ENCODE data around the gene PIP5K1A.

DNA sequence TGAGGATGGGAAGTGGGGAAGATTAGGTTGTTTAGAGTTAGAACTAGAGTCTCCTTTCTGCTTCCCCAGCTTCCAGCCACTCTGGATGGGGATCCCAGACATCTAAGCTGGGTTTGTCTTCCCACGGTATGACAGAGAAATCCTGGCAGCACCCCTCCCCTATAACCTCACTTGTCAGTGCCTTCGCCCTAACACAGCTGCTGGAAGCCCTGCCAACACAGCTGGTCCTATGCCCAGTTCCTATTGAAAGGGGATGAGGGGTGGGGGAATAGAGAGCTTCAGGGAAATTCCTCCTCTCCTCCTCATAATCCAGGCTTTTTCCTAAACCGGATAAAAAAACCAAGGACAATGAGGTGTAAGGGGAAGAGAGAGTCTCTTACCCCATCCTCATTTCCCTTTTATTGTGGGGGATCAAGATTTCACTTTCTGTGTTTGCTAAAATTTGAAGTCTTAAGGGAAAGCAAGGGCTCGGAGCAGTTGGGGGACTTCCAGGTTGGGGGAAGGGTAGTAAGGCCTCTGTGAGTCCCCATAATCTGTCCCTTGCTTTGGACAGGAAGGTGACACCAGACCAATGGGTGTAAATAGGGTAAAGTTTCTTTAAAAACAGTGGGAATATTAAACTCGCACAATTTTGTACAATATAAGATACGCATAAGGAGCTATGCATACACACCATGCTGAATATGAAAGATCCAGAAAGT is 23.2 kb upstream of the PIP5K1A start:
- TF ChIP-seq, protein P1, sequence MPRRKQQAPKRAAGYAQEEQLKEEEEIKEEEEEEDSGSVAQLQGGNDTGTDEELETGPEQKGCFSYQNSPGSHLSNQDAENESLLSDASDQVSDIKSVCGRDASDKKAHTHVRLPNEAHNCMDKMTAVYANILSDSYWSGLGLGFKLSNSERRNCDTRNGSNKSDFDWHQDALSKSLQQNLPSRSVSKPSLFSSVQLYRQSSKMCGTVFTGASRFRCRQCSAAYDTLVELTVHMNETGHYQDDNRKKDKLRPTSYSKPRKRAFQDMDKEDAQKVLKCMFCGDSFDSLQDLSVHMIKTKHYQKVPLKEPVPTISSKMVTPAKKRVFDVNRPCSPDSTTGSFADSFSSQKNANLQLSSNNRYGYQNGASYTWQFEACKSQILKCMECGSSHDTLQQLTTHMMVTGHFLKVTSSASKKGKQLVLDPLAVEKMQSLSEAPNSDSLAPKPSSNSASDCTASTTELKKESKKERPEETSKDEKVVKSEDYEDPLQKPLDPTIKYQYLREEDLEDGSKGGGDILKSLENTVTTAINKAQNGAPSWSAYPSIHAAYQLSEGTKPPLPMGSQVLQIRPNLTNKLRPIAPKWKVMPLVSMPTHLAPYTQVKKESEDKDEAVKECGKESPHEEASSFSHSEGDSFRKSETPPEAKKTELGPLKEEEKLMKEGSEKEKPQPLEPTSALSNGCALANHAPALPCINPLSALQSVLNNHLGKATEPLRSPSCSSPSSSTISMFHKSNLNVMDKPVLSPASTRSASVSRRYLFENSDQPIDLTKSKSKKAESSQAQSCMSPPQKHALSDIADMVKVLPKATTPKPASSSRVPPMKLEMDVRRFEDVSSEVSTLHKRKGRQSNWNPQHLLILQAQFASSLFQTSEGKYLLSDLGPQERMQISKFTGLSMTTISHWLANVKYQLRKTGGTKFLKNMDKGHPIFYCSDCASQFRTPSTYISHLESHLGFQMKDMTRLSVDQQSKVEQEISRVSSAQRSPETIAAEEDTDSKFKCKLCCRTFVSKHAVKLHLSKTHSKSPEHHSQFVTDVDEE (CRISPR knock-in tag; IDR thresholded peaks at IDR 0.05), result no peak
- TF ChIP-seq ZC3H10 (CRISPR knock-in tag; IDR thresholded peaks at IDR 0.05), result no peak
- TF ChIP-seq ARNTL (CRISPR knock-in tag; IDR thresholded peaks at IDR 0.05; ENCODE audit: borderline replicate concordance, low read depth), result no peak
- TF ChIP-seq, protein P2, sequence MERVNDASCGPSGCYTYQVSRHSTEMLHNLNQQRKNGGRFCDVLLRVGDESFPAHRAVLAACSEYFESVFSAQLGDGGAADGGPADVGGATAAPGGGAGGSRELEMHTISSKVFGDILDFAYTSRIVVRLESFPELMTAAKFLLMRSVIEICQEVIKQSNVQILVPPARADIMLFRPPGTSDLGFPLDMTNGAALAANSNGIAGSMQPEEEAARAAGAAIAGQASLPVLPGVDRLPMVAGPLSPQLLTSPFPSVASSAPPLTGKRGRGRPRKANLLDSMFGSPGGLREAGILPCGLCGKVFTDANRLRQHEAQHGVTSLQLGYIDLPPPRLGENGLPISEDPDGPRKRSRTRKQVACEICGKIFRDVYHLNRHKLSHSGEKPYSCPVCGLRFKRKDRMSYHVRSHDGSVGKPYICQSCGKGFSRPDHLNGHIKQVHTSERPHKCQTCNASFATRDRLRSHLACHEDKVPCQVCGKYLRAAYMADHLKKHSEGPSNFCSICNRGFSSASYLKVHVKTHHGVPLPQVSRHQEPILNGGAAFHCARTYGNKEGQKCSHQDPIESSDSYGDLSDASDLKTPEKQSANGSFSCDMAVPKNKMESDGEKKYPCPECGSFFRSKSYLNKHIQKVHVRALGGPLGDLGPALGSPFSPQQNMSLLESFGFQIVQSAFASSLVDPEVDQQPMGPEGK (CRISPR knock-in tag; IDR thresholded peaks at IDR 0.05; ENCODE audit: borderline replicate concordance), result no peak
- TF ChIP-seq, protein P3, sequence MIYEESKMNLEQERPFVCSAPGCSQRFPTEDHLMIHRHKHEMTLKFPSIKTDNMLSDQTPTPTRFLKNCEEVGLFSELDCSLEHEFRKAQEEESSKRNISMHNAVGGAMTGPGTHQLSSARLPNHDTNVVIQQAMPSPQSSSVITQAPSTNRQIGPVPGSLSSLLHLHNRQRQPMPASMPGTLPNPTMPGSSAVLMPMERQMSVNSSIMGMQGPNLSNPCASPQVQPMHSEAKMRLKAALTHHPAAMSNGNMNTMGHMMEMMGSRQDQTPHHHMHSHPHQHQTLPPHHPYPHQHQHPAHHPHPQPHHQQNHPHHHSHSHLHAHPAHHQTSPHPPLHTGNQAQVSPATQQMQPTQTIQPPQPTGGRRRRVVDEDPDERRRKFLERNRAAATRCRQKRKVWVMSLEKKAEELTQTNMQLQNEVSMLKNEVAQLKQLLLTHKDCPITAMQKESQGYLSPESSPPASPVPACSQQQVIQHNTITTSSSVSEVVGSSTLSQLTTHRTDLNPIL (CRISPR knock-in tag; IDR thresholded peaks at IDR 0.05; ENCODE audit: low read depth), result no peak
- TF ChIP-seq, protein P4, sequence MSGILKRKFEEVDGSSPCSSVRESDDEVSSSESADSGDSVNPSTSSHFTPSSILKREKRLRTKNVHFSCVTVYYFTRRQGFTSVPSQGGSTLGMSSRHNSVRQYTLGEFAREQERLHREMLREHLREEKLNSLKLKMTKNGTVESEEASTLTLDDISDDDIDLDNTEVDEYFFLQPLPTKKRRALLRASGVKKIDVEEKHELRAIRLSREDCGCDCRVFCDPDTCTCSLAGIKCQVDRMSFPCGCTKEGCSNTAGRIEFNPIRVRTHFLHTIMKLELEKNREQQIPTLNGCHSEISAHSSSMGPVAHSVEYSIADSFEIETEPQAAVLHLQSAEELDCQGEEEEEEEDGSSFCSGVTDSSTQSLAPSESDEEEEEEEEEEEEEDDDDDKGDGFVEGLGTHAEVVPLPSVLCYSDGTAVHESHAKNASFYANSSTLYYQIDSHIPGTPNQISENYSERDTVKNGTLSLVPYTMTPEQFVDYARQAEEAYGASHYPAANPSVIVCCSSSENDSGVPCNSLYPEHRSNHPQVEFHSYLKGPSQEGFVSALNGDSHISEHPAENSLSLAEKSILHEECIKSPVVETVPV (CRISPR knock-in tag; IDR thresholded peaks at IDR 0.05), result no peak
- TF ChIP-seq BACH2 (CRISPR knock-in tag; IDR thresholded peaks at IDR 0.05; ENCODE audit: borderline replicate concordance), result no peak
- no peak for TF ChIP-seq ZNF8 (CRISPR knock-in tag; IDR thresholded peaks at IDR 0.05)
- no peak for TF ChIP-seq CSDC2 (CRISPR knock-in tag; IDR thresholded peaks at IDR 0.05)
